HG02798 (cell line): ENCODE data around the gene ABHD12.
"Not testable (repeated sequence)": the region's sequence is repeated elsewhere in the genome, so short reads cannot be mapped to it uniquely, and the experiment has no call there.

ENCODE experiments used
- ATAC-seq: cut with Tn5 transposase; IDR thresholded peaks from one replicate; pipeline ENCODE4 v1.9.1; 2021; ENCODE audit warnings: mild to moderate bottlenecking; ENCODE audit not compliant: unreplicated experiment, poor library complexity

ABHD12 gene

GRCh38 chr20:25390538-25391528, at the start of gene ABHD12:
ABHD12 (minus strand) TSS chr20:25390835; CDS start chr20:25390703, 132 bp downstream.
- peak; percentile 94 for ATAC-seq

GRCh38 chr20:25439328-25439727, 48.7 kb upstream of the ABHD12 start:
- no peak for ATAC-seq

GRCh38 chr20:25437153-25437581, 46.5 kb upstream of the ABHD12 start:
- ATAC-seq: no peak

DNA sequence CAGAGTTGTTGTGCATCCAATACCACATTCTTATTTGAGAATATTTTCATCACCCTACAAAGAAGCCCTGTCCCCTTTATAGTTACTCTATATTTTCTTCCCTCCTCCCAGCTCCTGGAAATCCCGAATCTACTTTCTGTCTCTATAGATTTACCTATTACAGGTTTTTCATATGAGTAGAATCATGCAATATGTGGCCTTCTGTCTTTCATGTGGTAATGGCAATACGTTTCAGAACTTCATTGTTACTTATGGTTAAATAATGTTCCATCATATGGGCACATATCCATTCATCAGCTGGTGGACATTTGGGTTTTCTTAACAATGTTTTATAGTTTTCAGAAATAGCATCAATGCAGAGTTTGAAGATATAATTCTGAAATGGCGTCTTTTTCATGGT, 33.9 kb upstream of the ABHD12 start:
- ATAC-seq: no peak

DNA sequence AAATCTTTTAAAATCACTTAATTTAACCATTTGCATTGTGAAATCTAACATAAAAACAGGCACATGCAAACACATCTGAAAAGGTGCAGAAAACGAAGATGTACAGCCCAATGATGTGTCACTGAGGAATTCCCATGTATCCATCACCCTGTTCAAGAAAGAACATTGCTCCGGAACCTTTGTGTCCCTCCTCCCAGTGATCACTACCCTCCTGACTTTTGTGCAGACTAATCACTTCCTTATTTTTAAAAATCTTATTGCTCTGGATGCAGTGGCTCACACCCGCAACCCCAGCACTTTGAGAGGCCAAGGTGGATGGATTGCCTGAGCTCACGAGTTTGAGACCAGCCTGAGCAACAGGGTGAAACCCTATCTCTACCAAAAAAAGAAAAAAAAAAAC, 31.4 kb upstream of the ABHD12 start:
- ATAC-seq: no peak

- ATAC-seq: no peak
These were observed 30.5 kb upstream of the ABHD12 start for GRCh38 chr20:25421102-25421501.

- no peak for ATAC-seq
These were observed 28.1 kb upstream of the ABHD12 start for GRCh38 chr20:25418776-25419175.

DNA sequence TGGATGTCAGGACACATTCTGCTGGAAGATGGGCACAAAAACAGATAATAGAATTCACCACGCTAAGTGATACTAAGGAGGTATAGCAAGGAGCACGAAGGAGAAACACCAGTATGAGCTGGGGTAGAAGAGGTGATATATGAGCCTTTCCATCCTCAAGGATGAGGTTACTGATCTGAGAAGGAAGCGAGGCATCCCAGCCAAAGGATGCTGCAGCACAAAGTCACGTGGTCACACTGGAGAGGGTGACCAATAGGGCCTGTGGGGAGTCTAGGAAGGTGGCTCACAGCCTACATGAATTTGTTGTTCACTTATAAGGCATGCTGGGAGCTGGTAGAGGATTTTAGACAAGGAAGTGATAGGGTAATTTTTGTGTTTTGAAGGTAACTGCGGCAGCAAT, 18.3 kb upstream of the ABHD12 start:
- no peak for ATAC-seq

- ATAC-seq: no peak
These were observed 17.5 kb upstream of the ABHD12 start for GRCh38 chr20:25408170-25408547.

GRCh38 chr20:25407311-25408169, 16.9 kb upstream of the ABHD12 start, which contains the start of gene GINS1:
GINS1 (plus strand) TSS chr20:25407673; CDS start chr20:25407821, 148 bp downstream.
- ATAC-seq: peak; percentile 93

DNA sequence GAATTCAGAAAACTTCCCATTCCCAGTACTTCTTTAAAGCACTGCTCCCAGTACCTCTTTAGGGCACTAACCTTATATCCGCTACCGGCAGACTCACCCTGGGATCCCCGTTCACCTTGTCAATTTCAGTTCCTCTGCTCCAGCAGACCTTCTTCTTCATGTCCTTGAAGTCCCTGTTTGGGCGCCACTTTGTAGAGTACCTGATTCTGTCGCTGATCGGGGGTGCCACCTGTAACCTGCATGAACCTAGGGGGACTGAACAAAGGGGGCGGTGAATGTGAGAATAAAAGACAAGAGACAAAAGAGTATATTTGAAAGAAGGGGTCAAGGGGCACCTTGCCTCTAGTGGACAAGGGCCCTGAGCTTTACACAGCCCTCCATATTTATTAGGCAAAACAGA, 11.9 kb upstream of the ABHD12 start:
- no peak for ATAC-seq

DNA sequence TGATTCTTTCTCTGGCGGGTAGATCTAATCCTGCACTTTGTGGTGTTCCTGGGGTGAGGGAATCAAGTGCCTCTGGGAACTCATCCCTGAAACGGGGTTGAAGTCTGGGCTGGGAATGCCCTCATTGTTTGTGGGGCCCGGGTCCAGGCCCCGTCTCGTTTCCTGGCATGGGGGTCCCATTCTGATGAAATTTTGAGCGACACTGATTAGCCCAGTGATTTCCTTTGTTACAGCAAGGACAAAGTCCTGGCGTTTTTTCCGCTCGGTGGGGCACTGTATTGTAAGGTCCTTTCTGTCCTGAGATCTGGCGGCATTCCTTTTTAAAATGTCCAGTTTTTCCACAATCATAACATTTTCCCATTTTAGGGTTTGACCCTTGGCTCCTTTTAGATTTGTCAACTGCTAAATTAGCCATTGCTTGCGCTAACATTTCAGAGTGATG, 9.7 kb upstream of the ABHD12 start:
- ATAC-seq: not testable (repeated sequence)

DNA sequence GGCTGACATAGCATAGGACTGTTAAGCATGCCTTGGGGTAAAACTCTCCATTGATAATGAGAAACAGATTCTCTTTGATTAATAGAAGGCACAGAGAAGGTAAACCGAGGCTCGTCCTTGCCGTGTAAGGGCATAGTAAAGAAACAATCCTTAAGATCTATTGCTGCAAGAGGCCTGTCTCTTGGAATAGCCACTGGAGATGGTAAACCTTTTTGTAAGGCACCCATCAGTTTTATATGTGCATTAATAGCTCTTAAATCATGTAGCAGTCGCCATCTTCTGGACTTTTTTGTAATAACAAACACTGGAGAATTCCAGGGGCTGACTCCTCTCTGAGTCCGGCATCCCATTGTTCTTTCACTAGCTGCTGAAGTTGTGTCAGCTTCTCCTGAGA, 8.4 kb upstream of the ABHD12 start:
- peak; percentile 53 for ATAC-seq

- ATAC-seq: no peak
These were observed 7.9 kb upstream of the ABHD12 start for GRCh38 chr20:25398376-25399036.

- no peak for ATAC-seq
These were observed 7.2 kb upstream of the ABHD12 start for GRCh38 chr20:25397821-25398220.

- no peak for ATAC-seq
These were observed 6.5 kb upstream of the ABHD12 start for GRCh38 chr20:25397096-25397495.

DNA sequence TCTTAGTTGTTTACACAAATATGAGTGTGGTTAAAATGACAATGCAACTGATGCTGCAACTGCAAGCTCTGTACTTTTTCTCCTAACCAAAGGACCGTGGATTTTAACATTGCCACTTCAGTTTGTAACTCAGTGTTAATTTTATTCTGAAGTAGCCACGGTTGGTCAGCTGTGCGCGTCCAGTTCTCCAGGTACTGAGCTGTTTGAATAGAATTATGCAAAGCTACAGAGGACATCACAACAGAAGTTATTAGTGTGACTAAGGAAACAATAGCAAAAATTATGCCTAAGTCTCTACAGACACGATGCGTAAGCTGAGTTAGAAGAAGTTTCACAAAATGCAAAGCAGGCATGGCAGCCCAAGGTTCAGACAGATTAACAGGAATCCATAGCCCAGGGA, 4.4 kb upstream of the ABHD12 start:
- no peak for ATAC-seq

DNA sequence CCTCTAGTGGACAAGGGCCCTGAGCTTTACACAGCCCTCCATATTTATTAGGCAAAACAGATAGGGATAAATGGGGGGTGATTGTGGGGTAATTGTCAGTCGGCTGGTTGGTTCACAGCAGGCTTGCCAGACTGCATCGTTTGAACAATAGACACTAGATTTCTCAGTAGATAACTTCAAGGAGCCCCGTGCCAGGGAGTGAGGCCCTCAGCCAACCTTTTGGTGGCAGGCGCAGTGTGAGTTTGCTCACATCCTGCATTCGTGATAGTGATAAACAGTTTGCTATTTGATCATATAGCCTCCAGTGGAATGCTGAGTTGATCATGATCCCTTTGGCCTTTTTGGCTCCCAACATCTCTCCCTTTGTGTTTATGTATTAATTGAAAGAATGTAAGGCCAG, 3.6 kb upstream of the ABHD12 start:
- no peak for ATAC-seq

GRCh38 chr20:25389858-25390537, 637 bp downstream of the ABHD12 start:
- ATAC-seq: peak; percentile 28

- ATAC-seq: no peak
These were observed 1.2 kb downstream of the ABHD12 start for GRCh38 chr20:25389401-25389857.
